HepG2 (cell line): ENCODE data around the gene STUB1. TPM values are rescaled to one million over a fixed set of nuclear protein-coding genes. Genes with fewer than 3 reads are reported as not detected.

Source experiments
- NFE2L1 ChIP-seq: sonication (generic); formaldehyde crosslinking; IDR thresholded peaks from 2 replicates; pipeline ENCODE4 v1.4.0; 2020; ENCODE audit warnings: missing genetic modification reagents, mild to moderate bottlenecking, borderline replicate concordance
- RARA ChIP-seq: IDR thresholded peaks from 2 replicates; pipeline ENCODE4 v1.6.1; 2016; ENCODE audit warnings: missing genetic modification reagents, missing compliant biosample characterization
- SP4 ChIP-seq: sonication (generic); formaldehyde crosslinking; IDR thresholded peaks from 2 replicates; pipeline ENCODE4 v1.8.1; 2023; ENCODE audit warnings: mild to moderate bottlenecking, missing genetic modification reagents
- ZFAT ChIP-seq: sonication (generic); formaldehyde crosslinking; conservative IDR thresholded peaks from 2 replicates; pipeline ENCODE4 v1.8.1; 2023; ENCODE audit warnings: missing genetic modification reagents, inconsistent platforms
- ZFP90 ChIP-seq: sonication (generic); formaldehyde crosslinking; IDR thresholded peaks from 2 replicates; pipeline ENCODE4 v1.8.0; 2022; ENCODE audit warnings: missing genetic modification reagents, mild to moderate bottlenecking, inconsistent platforms, borderline replicate concordance
- ZNF234 ChIP-seq: sonication (generic); formaldehyde crosslinking; conservative IDR thresholded peaks from 2 replicates; pipeline ENCODE4 v1.5.1; 2020; ENCODE audit warnings: mild to moderate bottlenecking, missing genetic modification reagents
- polyA plus RNA-seq, 8 experiments: library from polyadenylated mRNA; depleted of rRNA in 3 of 8; stranded (reverse) in 7 of 8; unstranded in 1 of 8; fragments of >200 nt; fragmentation: Illumina TruSeq in 4 of 8; extraction: Trizol in 4 of 8; gene quantifications; 2 replicates each; pipeline versions ENCODE4 v1.2.1 to v1.2.3, GENCODE V29; 2011 to 2016; ENCODE audit warnings: low read depth in 4 of 8, missing spikeins in 1 of 8, mixed read lengths in 1 of 8; ENCODE audit not compliant: insufficient read depth in 1 of 8
- total RNA-seq, 5 experiments: library from RNA; depleted of rRNA; stranded (reverse); fragments of >200 nt; fragmentation: Illumina TruSeq; extraction: Trizol; gene quantifications; 2 replicates each; pipeline ENCODE4 v1.2.3, GENCODE V29; 2016; ENCODE audit warnings: low read depth in 1 of 5
- TF ChIP-seq, protein P1 (sequence below): sonication (generic); formaldehyde crosslinking; IDR thresholded peaks from 2 replicates; pipeline ENCODE4 v1.5.0; 2020; ENCODE audit warnings: missing genetic modification reagents
- TF ChIP-seq, protein P2 (sequence below): sonication (generic); formaldehyde crosslinking; IDR thresholded peaks from 2 replicates; pipeline ENCODE4 v1.9.0; 2021; ENCODE audit warnings: mild to moderate bottlenecking, missing genetic modification reagents
- TF ChIP-seq, protein P3 (sequence below): IDR thresholded peaks from 2 replicates; pipeline ENCODE4 v1.6.1; 2012; ENCODE audit warnings: inconsistent platforms
- TF ChIP-seq, protein P4 (sequence below): sonication (generic); formaldehyde crosslinking; IDR thresholded peaks from 2 replicates; pipeline ENCODE4 v1.4.0; 2020; ENCODE audit warnings: mild to moderate bottlenecking, low read depth, missing genetic modification reagents
- TF ChIP-seq, protein P5 (sequence below): sonication (generic); formaldehyde crosslinking; IDR thresholded peaks from 2 replicates; pipeline ENCODE4 v1.5.0; 2020; ENCODE audit warnings: mild to moderate bottlenecking, missing genetic modification reagents
- TF ChIP-seq, protein P6 (sequence below): sonication (generic); formaldehyde crosslinking; IDR thresholded peaks from 2 replicates; pipeline ENCODE4 v1.4.0; 2020; ENCODE audit warnings: missing genetic modification reagents

The STUB1 gene
- total and polyA plus RNA-seq, 2 of the 13 experiments (the other 11 are each of a cell fraction or from before 2014, with no cell fraction given): 52.9 to 78.2 TPM

DNA sequence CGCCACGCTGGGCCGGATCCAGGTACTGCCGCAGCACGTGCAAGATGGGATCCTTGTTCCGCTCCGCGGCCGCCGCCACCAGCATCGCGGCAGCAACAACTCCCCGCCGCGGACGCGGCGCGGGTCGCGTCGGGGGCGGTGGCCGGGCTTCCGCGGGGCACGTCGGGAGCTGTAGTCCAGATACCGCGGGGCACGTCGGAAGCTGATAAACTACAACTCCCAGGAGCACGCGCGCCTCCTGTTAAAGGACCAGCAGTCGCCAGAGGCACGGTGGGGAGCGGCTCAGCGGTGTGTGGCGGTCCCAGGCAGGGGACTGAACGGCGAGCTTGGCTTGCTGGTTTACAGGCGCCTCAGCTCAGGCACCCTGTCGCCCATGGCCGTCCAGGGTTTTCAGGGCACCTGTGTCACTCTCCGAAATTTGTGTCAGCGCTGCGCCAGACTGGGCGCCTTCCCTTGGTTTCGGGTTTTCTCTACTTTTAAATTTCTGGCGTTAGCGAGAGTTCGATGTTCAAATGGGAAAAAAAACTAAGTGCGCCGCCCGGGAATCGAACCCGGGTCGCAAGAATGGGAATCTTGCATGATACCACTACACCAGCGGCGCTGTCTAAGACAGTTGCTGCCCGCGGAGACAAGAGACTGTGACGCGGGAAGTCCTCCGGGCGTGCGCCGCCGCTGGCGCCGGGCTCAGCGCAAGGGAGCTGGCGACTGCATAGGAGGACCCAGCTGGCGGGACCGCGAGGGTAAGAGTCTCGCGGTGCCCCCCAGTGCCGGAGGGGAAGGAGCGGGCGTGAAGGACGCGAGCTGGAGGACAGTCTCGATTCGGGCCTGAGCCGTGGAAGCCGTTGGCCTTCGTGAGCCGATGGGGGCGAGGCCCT lies 43.8 kb upstream of the STUB1 start, which contains the start of gene METTL26 (continued):
- TF ChIP-seq, protein P1, sequence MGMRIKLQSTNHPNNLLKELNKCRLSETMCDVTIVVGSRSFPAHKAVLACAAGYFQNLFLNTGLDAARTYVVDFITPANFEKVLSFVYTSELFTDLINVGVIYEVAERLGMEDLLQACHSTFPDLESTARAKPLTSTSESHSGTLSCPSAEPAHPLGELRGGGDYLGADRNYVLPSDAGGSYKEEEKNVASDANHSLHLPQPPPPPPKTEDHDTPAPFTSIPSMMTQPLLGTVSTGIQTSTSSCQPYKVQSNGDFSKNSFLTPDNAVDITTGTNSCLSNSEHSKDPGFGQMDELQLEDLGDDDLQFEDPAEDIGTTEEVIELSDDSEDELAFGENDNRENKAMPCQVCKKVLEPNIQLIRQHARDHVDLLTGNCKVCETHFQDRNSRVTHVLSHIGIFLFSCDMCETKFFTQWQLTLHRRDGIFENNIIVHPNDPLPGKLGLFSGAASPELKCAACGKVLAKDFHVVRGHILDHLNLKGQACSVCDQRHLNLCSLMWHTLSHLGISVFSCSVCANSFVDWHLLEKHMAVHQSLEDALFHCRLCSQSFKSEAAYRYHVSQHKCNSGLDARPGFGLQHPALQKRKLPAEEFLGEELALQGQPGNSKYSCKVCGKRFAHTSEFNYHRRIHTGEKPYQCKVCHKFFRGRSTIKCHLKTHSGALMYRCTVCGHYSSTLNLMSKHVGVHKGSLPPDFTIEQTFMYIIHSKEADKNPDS: peak; percentile 26
- TF ChIP-seq, protein P2, sequence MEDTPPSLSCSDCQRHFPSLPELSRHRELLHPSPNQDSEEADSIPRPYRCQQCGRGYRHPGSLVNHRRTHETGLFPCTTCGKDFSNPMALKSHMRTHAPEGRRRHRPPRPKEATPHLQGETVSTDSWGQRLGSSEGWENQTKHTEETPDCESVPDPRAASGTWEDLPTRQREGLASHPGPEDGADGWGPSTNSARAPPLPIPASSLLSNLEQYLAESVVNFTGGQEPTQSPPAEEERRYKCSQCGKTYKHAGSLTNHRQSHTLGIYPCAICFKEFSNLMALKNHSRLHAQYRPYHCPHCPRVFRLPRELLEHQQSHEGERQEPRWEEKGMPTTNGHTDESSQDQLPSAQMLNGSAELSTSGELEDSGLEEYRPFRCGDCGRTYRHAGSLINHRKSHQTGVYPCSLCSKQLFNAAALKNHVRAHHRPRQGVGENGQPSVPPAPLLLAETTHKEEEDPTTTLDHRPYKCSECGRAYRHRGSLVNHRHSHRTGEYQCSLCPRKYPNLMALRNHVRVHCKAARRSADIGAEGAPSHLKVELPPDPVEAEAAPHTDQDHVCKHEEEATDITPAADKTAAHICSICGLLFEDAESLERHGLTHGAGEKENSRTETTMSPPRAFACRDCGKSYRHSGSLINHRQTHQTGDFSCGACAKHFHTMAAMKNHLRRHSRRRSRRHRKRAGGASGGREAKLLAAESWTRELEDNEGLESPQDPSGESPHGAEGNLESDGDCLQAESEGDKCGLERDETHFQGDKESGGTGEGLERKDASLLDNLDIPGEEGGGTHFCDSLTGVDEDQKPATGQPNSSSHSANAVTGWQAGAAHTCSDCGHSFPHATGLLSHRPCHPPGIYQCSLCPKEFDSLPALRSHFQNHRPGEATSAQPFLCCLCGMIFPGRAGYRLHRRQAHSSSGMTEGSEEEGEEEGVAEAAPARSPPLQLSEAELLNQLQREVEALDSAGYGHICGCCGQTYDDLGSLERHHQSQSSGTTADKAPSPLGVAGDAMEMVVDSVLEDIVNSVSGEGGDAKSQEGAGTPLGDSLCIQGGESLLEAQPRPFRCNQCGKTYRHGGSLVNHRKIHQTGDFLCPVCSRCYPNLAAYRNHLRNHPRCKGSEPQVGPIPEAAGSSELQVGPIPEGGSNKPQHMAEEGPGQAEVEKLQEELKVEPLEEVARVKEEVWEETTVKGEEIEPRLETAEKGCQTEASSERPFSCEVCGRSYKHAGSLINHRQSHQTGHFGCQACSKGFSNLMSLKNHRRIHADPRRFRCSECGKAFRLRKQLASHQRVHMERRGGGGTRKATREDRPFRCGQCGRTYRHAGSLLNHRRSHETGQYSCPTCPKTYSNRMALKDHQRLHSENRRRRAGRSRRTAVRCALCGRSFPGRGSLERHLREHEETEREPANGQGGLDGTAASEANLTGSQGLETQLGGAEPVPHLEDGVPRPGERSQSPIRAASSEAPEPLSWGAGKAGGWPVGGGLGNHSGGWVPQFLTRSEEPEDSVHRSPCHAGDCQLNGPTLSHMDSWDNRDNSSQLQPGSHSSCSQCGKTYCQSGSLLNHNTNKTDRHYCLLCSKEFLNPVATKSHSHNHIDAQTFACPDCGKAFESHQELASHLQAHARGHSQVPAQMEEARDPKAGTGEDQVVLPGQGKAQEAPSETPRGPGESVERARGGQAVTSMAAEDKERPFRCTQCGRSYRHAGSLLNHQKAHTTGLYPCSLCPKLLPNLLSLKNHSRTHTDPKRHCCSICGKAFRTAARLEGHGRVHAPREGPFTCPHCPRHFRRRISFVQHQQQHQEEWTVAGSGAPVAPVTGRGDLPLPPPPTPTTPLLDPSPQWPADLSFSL: peak; percentile 12; the same call in 1 of the 2 replicates
- TF ChIP-seq, protein P3, sequence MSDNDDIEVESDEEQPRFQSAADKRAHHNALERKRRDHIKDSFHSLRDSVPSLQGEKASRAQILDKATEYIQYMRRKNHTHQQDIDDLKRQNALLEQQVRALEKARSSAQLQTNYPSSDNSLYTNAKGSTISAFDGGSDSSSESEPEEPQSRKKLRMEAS: peak; percentile 96
- TF ChIP-seq, protein P4, sequence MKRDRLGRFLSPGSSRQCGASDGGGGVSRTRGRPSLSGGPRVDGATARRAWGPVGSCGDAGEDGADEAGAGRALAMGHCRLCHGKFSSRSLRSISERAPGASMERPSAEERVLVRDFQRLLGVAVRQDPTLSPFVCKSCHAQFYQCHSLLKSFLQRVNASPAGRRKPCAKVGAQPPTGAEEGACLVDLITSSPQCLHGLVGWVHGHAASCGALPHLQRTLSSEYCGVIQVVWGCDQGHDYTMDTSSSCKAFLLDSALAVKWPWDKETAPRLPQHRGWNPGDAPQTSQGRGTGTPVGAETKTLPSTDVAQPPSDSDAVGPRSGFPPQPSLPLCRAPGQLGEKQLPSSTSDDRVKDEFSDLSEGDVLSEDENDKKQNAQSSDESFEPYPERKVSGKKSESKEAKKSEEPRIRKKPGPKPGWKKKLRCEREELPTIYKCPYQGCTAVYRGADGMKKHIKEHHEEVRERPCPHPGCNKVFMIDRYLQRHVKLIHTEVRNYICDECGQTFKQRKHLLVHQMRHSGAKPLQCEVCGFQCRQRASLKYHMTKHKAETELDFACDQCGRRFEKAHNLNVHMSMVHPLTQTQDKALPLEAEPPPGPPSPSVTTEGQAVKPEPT (CRISPR knock-in tag): no peak
- TF ChIP-seq, protein P5, sequence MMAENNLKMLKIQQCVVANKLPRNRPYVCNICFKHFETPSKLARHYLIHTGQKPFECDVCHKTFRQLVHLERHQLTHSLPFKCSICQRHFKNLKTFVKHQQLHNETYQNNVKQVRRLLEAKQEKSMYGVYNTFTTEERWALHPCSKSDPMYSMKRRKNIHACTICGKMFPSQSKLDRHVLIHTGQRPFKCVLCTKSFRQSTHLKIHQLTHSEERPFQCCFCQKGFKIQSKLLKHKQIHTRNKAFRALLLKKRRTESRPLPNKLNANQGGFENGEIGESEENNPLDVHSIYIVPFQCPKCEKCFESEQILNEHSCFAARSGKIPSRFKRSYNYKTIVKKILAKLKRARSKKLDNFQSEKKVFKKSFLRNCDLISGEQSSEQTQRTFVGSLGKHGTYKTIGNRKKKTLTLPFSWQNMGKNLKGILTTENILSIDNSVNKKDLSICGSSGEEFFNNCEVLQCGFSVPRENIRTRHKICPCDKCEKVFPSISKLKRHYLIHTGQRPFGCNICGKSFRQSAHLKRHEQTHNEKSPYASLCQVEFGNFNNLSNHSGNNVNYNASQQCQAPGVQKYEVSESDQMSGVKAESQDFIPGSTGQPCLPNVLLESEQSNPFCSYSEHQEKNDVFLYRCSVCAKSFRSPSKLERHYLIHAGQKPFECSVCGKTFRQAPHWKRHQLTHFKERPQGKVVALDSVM (CRISPR knock-in tag): peak; percentile 36; the same call in 1 of the 2 replicates
- TF ChIP-seq ZNF234 (CRISPR knock-in tag) (peak; percentile 79; the same call in 1 of the 2 replicates), ZFAT (CRISPR knock-in tag) (no peak), ZFP90 (CRISPR knock-in tag) (peak; percentile 54; the same call in 1 of the 2 replicates), NFE2L1 (CRISPR knock-in tag) (no peak), RARA (CRISPR knock-in tag) (no peak), SP4 (peak; percentile 82)
- TF ChIP-seq, protein P6, sequence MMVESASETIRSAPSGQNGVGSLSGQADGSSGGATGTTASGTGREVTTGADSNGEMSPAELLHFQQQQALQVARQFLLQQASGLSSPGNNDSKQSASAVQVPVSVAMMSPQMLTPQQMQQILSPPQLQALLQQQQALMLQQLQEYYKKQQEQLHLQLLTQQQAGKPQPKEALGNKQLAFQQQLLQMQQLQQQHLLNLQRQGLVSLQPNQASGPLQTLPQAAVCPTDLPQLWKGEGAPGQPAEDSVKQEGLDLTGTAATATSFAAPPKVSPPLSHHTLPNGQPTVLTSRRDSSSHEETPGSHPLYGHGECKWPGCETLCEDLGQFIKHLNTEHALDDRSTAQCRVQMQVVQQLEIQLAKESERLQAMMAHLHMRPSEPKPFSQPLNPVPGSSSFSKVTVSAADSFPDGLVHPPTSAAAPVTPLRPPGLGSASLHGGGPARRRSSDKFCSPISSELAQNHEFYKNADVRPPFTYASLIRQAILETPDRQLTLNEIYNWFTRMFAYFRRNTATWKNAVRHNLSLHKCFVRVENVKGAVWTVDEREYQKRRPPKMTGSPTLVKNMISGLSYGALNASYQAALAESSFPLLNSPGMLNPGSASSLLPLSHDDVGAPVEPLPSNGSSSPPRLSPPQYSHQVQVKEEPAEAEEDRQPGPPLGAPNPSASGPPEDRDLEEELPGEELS (CRISPR knock-in tag): no peak; the same call in 1 of the 2 replicates
